ENCODE data around the gene LRRC7.
"Not testable (repeated sequence)": the region's sequence is repeated elsewhere in the genome, so short reads cannot be mapped to it uniquely, and the experiment has no call there.

The LRRC7 gene

GRCh38 chr1:69911301-69911801 lies 343.6 kb downstream of the LRRC7 start:
- no peak for DNase-seq

- DNase-seq, result no peak
Measured at GRCh38 chr1:69913977-69914376, 346.3 kb downstream of the LRRC7 start.

- DNase-seq, result no peak
Measured at GRCh38 chr1:69914976-69915765, 347.4 kb downstream of the LRRC7 start.

- DNase-seq, result no peak
Measured at GRCh38 chr1:69919129-69919921, 351.6 kb downstream of the LRRC7 start.

- DNase-seq, result no peak
Measured at GRCh38 chr1:69919922-69920273, 352.2 kb downstream of the LRRC7 start.

- no peak for DNase-seq
Measured at GRCh38 chr1:69920426-69920825, 352.7 kb downstream of the LRRC7 start.

GRCh38 chr1:69921486-69921885 lies 353.8 kb downstream of the LRRC7 start:
- no peak for DNase-seq

GRCh38 chr1:69928234-69928633 lies 360.5 kb downstream of the LRRC7 start:
- not testable (repeated sequence) for DNase-seq

GRCh38 chr1:69929308-69930057 lies 361.8 kb downstream of the LRRC7 start:
- no peak for DNase-seq

- DNase-seq, result no peak
Measured at GRCh38 chr1:69930396-69930795, 362.7 kb downstream of the LRRC7 start.

GRCh38 chr1:69932760-69933159 lies 365.0 kb downstream of the LRRC7 start:
- DNase-seq, result no peak

GRCh38 chr1:69940231-69940630 lies 372.5 kb downstream of the LRRC7 start:
- DNase-seq, result no peak

- no peak for DNase-seq
Measured at GRCh38 chr1:69940816-69941215, 373.1 kb downstream of the LRRC7 start.

GRCh38 chr1:69943030-69943429 lies 375.3 kb downstream of the LRRC7 start:
- no peak for DNase-seq

- DNase-seq, result no peak
Measured at GRCh38 chr1:69946935-69947334, 379.2 kb downstream of the LRRC7 start.

- no peak for DNase-seq
Measured at GRCh38 chr1:69947837-69948236, 380.1 kb downstream of the LRRC7 start.

- DNase-seq, result no peak
Measured at GRCh38 chr1:69952676-69953075, 385.0 kb downstream of the LRRC7 start.

GRCh38 chr1:69962452-69962851 lies 394.7 kb downstream of the LRRC7 start:
- DNase-seq, result not testable (repeated sequence)

GRCh38 chr1:69967245-69967766 lies 399.6 kb downstream of the LRRC7 start:
- DNase-seq, result no peak

- no peak for DNase-seq
Measured at GRCh38 chr1:69976896-69977295, 409.2 kb downstream of the LRRC7 start.

- no peak for DNase-seq
Measured at GRCh38 chr1:69982992-69983391, 415.3 kb downstream of the LRRC7 start.

GRCh38 chr1:69985376-69985775 lies 417.7 kb downstream of the LRRC7 start:
- no peak for DNase-seq

GRCh38 chr1:69985901-69986439 lies 418.2 kb downstream of the LRRC7 start:
- DNase-seq, result no peak

Measured in NCI-H1417 treated with DMSO at 0.1 percent for 48 hours (cell line).